Ishikawa (cell line): ENCODE data around the gene RSAD2.

Experiments
- CEBPB ChIP-seq: IDR thresholded peaks from 2 replicates; pipeline ENCODE4 v1.6.1; 2012
- EGR1 ChIP-seq: IDR thresholded peaks from 2 replicates; pipeline ENCODE4 v1.6.1; 2012
- EP300 ChIP-seq: IDR thresholded peaks from 2 replicates; pipeline ENCODE4 v1.6.1; 2012; ENCODE audit warnings: borderline replicate concordance
- MAX ChIP-seq: IDR thresholded peaks from 2 replicates; pipeline ENCODE4 v1.6.1; 2012
- NFIC ChIP-seq: IDR thresholded peaks from 2 replicates; pipeline ENCODE4 v1.6.1; 2012
- RAD21 ChIP-seq: IDR thresholded peaks from 2 replicates; pipeline ENCODE4 v1.6.1; 2012; ENCODE audit warnings: low read depth
- REST ChIP-seq: IDR thresholded peaks from 2 replicates; pipeline ENCODE4 v1.6.1; 2012; ENCODE audit warnings: low read depth, mild to moderate bottlenecking
- TAF1 ChIP-seq: IDR thresholded peaks from 2 replicates; pipeline ENCODE4 v1.6.1; 2012; ENCODE audit warnings: low read depth, mild to moderate bottlenecking
- TCF12 ChIP-seq: IDR thresholded peaks from 2 replicates; pipeline ENCODE4 v1.6.1; 2012; ENCODE audit warnings: low read depth
- TEAD4 ChIP-seq: IDR thresholded peaks from 2 replicates; pipeline ENCODE4 v1.6.1; 2012
- USF1 ChIP-seq: IDR thresholded peaks from 2 replicates; pipeline ENCODE4 v1.6.1; 2012
- YY1 ChIP-seq: IDR thresholded peaks from 2 replicates; pipeline ENCODE4 v1.6.1; 2012; ENCODE audit warnings: low read depth
- ZBTB7A ChIP-seq: IDR thresholded peaks from 2 replicates; pipeline ENCODE4 v1.6.1; 2012; ENCODE audit warnings: low read depth

GRCh38 chr2:6927753-6928152 lies 50.2 kb downstream of the RSAD2 start:
- no peak for TF ChIP-seq MAX
- no peak for TF ChIP-seq EP300
- no peak for TF ChIP-seq YY1
- no peak for TF ChIP-seq NFIC
- TF ChIP-seq REST: no peak
- no peak for TF ChIP-seq CEBPB
- no peak for TF ChIP-seq RAD21
- TF ChIP-seq TAF1: no peak
- TF ChIP-seq ZBTB7A: no peak
- no peak for TF ChIP-seq TEAD4
- no peak for TF ChIP-seq EGR1
- TF ChIP-seq USF1: no peak
- TF ChIP-seq TCF12: no peak
